Measurements from ENCODE around the gene DHX8. TPM values are rescaled to one million over a fixed set of nuclear protein-coding genes. Genes with fewer than 3 reads are reported as not detected.
A peak's percentile ranks its signal among the peaks of the same experiment; 100 is the strongest.
"Not testable (repeated sequence)": the region's sequence is repeated elsewhere in the genome, so short reads cannot be mapped to it uniquely, and the experiment has no call there.

Gene DHX8
- total RNA-seq, 2 experiments from 2014 or later = 47.8 to 54.1 TPM

DNA sequence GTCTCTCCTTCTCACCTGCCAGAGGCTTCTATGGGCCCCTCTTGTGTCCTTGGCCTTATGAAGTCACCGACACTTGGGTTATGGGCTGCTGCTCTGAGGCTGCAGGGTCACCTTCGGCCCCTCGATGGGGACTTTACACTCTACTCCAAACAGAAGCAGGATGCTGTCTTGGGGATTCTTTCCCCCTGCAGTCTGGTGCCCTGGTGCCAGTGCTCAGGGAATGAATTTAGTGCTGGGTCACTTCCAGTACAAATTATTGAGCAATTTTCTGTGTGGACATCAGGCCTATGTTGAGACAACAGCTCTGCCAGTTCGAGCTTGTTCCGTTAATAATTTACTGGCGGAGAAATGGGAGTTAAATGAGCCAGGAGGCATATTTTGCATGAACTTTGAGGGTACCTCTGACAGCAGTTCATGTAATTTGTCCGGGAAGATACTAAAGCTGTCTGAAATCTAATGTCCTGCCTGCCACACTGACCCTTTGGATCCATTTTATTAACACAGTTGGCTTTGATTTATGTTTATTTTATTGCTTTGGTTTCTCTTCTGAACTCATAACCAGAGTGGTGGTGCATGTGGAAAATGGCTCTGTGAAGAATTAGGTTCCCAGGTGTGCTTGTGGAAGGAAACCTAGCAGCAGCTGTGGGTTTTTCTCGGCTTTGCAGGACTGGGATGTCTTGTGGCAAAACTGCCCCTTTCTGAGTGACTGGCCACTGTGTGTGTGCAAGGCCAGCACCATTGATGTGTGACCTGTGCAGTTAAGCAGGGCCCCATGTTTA lies 34.1 kb upstream of the DHX8 start:
- no peak overlapping the region for H3K27ac Mint-ChIP-seq
- no peak for DNase-seq
- no peak overlapping the region for H3K4me3 Mint-ChIP-seq
- H3K36me3 Mint-ChIP-seq = no peaks in the 10 kb centered on the region
- H3K27me3 Mint-ChIP-seq = peaks cover 9% of the 10 kb centered on the region
- H3K9me3 Mint-ChIP-seq = no peaks in the 10 kb centered on the region
- no peaks in the 10 kb centered on the region for H3K4me1 Mint-ChIP-seq (ENCODE audit: low read depth)
- ChIA-PET CTCF (interaction anchor here (0.6 kb wide), 1 partner anchor 546 kb away, joined by 3 read pairs; no protein-coding TSS in a partner anchor), POLR2A (no interaction called here)
- intact Hi-C loops (cut with micrococcal nuclease) = no loop called here

GRCh38 chr17:43450791-43451190 lies 33.0 kb upstream of the DHX8 start:
- intact Hi-C loops (cut with micrococcal nuclease); H3K36me3 Mint-ChIP-seq; DNase-seq; CTCF ChIA-PET; H3K9me3 Mint-ChIP-seq; H3K4me3 Mint-ChIP-seq; POLR2A ChIA-PET; H3K27ac Mint-ChIP-seq; H3K4me1 Mint-ChIP-seq (ENCODE audit: low read depth): not testable (repeated sequence)
- peaks cover 12% of the 10 kb centered on the region for H3K27me3 Mint-ChIP-seq

DNA sequence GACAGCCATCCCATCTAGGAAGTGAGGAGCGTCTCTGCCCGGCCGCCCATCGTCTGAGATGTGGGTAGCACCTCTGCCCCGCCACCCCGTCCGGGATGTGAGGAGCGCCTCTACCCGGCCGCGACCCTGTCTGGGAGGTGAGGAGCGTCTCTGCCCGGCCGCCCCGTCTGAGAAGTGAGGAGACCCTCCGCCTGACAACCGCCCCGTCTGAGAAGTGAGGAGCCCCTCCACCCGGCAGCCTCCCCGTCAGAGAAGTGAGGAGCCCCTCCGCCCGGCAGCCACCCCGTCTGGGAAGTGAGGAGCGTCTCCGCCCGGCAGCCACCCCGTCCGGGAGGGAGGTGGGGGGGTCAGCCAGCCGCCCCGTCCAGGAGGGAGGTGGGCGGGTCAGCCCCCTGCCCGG lies 32.0 kb upstream of the DHX8 start:
- H3K4me1 Mint-ChIP-seq (ENCODE audit: low read depth); H3K27ac Mint-ChIP-seq; H3K9me3 Mint-ChIP-seq; CTCF ChIA-PET; DNase-seq; intact Hi-C loops (cut with micrococcal nuclease); H3K4me3 Mint-ChIP-seq; H3K36me3 Mint-ChIP-seq; POLR2A ChIA-PET: not testable (repeated sequence)
- H3K27me3 Mint-ChIP-seq = peaks cover 14% of the 10 kb centered on the region

- H3K27ac Mint-ChIP-seq = no peak overlapping the region
- CTCF ChIA-PET = no interaction called here
- POLR2A ChIA-PET = no interaction called here
- intact Hi-C loops (cut with micrococcal nuclease) = no loop called here
- no peak overlapping the region for H3K4me3 Mint-ChIP-seq
- peaks cover 15% of the 10 kb centered on the region for H3K27me3 Mint-ChIP-seq
- no peaks in the 10 kb centered on the region for H3K36me3 Mint-ChIP-seq
- no peaks in the 10 kb centered on the region for H3K9me3 Mint-ChIP-seq
- no peak for DNase-seq
- peaks cover 5% of the 10 kb centered on the region for H3K4me1 Mint-ChIP-seq (ENCODE audit: low read depth)
Observed at GRCh38 chr17:43453331-43453812, 30.4 kb upstream of the DHX8 start.

GRCh38 chr17:43454868-43455267 lies 28.9 kb upstream of the DHX8 start:
- no peak overlapping the region for H3K27ac Mint-ChIP-seq
- ChIA-PET POLR2A (no interaction called here), CTCF (no interaction called here)
- H3K4me3 Mint-ChIP-seq = no peak overlapping the region
- peaks cover 13% of the 10 kb centered on the region for H3K27me3 Mint-ChIP-seq
- intact Hi-C loops (cut with micrococcal nuclease) = no loop called here
- peaks cover 6% of the 10 kb centered on the region for H3K4me1 Mint-ChIP-seq (ENCODE audit: low read depth)
- no peaks in the 10 kb centered on the region for H3K36me3 Mint-ChIP-seq
- no peak for DNase-seq
- H3K9me3 Mint-ChIP-seq = no peaks in the 10 kb centered on the region

DNA sequence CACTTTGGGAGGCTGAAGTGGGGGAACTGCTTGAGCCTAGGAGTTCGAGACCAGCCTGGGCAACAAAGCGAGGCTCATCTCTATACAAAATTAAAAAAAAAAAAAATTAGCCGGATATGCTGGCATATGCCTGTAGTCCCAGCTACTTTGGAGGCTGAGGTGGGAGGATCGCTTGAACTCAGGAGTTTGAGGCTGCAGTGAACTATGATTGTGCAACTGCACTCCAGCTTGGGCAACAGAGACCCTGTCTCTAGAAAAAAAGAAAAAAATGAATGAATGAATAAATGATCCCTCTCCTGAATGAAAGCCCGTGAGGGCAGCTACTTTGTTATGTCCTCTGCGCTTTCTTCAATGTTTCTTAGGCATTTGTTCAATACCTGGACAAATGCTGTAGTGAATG lies 27.7 kb upstream of the DHX8 start:
- Mint-ChIP-seq H3K9me3 (no peaks in the 10 kb centered on the region), H3K36me3 (no peaks in the 10 kb centered on the region)
- POLR2A ChIA-PET = interaction anchor here (0.5 to 0.6 kb wide), 2 partner anchors 9 to 645 kb away, joined by 4 to 5 read pairs; no protein-coding TSS in a partner anchor

DNA sequence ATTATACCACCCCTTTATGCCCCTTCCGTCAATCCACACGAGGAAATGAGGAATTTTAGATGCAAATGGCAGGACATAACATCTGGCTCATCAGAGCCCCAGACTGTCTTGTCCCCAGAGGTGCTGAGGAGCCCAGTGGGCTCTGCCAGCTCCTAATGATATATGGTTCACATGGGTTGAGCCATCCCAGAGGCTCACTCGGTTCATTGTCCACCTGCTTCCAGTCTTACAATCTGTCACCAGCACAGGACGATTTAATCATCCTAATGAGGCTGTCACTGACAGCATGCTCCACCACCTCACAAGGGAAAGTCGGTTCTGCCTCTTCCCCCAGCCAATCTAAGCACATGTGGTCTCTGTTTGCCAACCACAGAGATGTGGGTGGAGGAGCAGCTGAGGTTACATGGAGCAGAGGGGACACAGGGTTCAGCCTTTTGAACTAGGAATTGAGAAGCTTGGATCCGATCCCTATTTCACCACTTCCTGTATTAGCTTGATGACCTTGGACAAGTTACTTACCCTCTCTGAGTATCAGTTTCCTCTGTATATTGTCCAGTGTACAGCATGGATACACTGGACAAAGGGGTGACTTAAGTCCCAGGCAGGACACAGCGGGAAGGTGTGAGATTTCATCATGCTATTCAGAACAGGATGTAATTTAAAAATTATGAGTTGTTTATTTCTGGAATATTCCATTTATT lies 27.0 kb upstream of the DHX8 start:
- H3K27ac Mint-ChIP-seq = no peak overlapping the region
- no peaks in the 10 kb centered on the region for H3K36me3 Mint-ChIP-seq
- peaks cover 13% of the 10 kb centered on the region for H3K27me3 Mint-ChIP-seq
- no peak overlapping the region for H3K4me3 Mint-ChIP-seq
- POLR2A ChIA-PET = interaction anchor here (0.5 to 0.6 kb wide), 2 partner anchors 10 to 644 kb away, joined by 4 to 5 read pairs; no protein-coding TSS in a partner anchor
- intact Hi-C loops (cut with micrococcal nuclease) = no loop called here
- H3K4me1 Mint-ChIP-seq (ENCODE audit: low read depth) = peaks cover 6% of the 10 kb centered on the region
- CTCF ChIA-PET = no interaction called here
- no peaks in the 10 kb centered on the region for H3K9me3 Mint-ChIP-seq
- DNase-seq = peak; percentile 15

More for the DNA sequence above, 27.7 kb upstream of the DHX8 start:
- H3K4me1 Mint-ChIP-seq (ENCODE audit: low read depth) = peaks cover 6% of the 10 kb centered on the region
- intact Hi-C loops (cut with micrococcal nuclease) = no loop called here
- no peak overlapping the region for H3K27ac Mint-ChIP-seq
- H3K4me3 Mint-ChIP-seq = no peak overlapping the region
- CTCF ChIA-PET = no interaction called here
- no peak for DNase-seq
- peaks cover 13% of the 10 kb centered on the region for H3K27me3 Mint-ChIP-seq

- ChIA-PET POLR2A (no interaction called here), CTCF (no interaction called here)
- Mint-ChIP-seq H3K9me3 (no peaks in the 10 kb centered on the region), H3K27me3 (peaks cover 13% of the 10 kb centered on the region), H3K27ac (no peak overlapping the region), H3K4me1 (ENCODE audit: low read depth) (peaks cover 6% of the 10 kb centered on the region), H3K4me3 (no peak overlapping the region), H3K36me3 (no peaks in the 10 kb centered on the region)
- intact Hi-C loops (cut with micrococcal nuclease) = no loop called here
- no peak for DNase-seq
Observed at GRCh38 chr17:43457362-43457692, 26.4 kb upstream of the DHX8 start.

DNA sequence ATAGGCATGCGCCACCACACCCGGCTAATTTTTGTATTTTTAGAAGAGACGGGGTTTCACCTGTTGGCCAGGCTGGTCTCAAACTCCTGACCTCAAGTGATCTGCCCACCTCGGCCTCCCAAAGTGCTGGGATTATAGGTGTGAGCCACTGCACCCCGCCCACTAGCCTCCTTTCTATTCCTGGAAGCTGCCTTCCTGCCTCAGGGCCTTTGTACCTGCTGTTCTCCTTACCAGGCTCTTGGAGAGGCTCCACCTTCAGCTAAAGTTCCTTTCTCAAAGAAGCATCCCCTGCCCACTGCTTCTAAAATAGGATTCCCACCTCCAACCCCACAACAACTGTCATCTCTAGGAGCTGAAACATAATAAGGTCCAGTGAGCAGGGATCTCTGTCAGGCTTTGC lies 23.9 kb upstream of the DHX8 start:
- H3K9me3 Mint-ChIP-seq; intact Hi-C loops (cut with micrococcal nuclease); CTCF ChIA-PET; DNase-seq; H3K4me3 Mint-ChIP-seq; H3K36me3 Mint-ChIP-seq; H3K4me1 Mint-ChIP-seq (ENCODE audit: low read depth); POLR2A ChIA-PET; H3K27me3 Mint-ChIP-seq; H3K27ac Mint-ChIP-seq: not testable (repeated sequence)

- Mint-ChIP-seq H3K36me3 (no peaks in the 10 kb centered on the region), H3K9me3 (no peaks in the 10 kb centered on the region), H3K27me3 (peaks cover 12% of the 10 kb centered on the region), H3K4me3 (no peak overlapping the region), H3K27ac (no peak overlapping the region), H3K4me1 (ENCODE audit: low read depth) (peaks cover 6% of the 10 kb centered on the region)
- intact Hi-C loops (cut with micrococcal nuclease) = no loop called here
- DNase-seq = no peak
- ChIA-PET POLR2A (no interaction called here), CTCF (no interaction called here)
Observed at GRCh38 chr17:43461185-43461584, 22.6 kb upstream of the DHX8 start.

GRCh38 chr17:43462569-43462968 lies 21.2 kb upstream of the DHX8 start:
- POLR2A ChIA-PET; H3K27me3 Mint-ChIP-seq; H3K27ac Mint-ChIP-seq; DNase-seq; H3K9me3 Mint-ChIP-seq; H3K4me3 Mint-ChIP-seq; CTCF ChIA-PET; H3K4me1 Mint-ChIP-seq (ENCODE audit: low read depth); H3K36me3 Mint-ChIP-seq; intact Hi-C loops (cut with micrococcal nuclease): not testable (repeated sequence)

DNA sequence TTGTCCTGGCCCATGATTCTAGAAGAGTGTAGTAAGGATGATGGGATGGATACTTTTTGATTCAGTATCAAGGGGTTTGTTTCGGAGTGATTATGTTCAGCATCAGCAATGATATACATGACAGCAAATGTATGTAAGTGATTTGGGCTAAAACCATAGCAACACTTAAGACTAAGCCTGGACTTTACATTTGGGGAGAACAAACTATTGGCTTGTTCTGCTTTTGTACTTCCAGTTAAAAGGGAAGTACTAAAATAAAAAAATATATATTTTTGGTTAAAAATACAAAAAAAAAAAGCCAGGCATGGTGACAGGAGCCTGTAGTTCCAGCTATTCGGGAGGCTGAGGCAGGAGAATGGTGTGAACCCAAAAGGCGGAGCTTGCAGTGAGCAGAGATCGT lies 20.5 kb upstream of the DHX8 start:
- H3K36me3 Mint-ChIP-seq = no peaks in the 10 kb centered on the region
- peaks cover 2% of the 10 kb centered on the region for H3K4me1 Mint-ChIP-seq (ENCODE audit: low read depth)
- intact Hi-C loops (cut with micrococcal nuclease) = no loop called here
- H3K27me3 Mint-ChIP-seq = peaks cover 15% of the 10 kb centered on the region
- no peaks in the 10 kb centered on the region for H3K9me3 Mint-ChIP-seq
- no peak overlapping the region for H3K4me3 Mint-ChIP-seq
- no peak for DNase-seq
- POLR2A ChIA-PET = no interaction called here
- H3K27ac Mint-ChIP-seq = no peak overlapping the region
- CTCF ChIA-PET = no interaction called here

- POLR2A ChIA-PET = no interaction called here
- Mint-ChIP-seq H3K27me3 (peaks cover 15% of the 10 kb centered on the region), H3K4me3 (no peak overlapping the region), H3K4me1 (ENCODE audit: low read depth) (no peaks in the 10 kb centered on the region), H3K27ac (no peak overlapping the region), H3K36me3 (no peaks in the 10 kb centered on the region), H3K9me3 (no peaks in the 10 kb centered on the region)
- intact Hi-C loops (cut with micrococcal nuclease) = no loop called here
- DNase-seq = no peak
- CTCF ChIA-PET = interaction anchor here (1.3 kb wide), 1 partner anchor 65 kb away, joined by 3 read pairs; the partner anchor contains the start of gene ARL4D
Observed at GRCh38 chr17:43464046-43464445, 19.7 kb upstream of the DHX8 start.
